NCI-H1436 treated with DMSO at 0.1 percent for 48 hours (cell line): ENCODE results near the gene ADAMTS9.

Experiments used
- DNase-seq: peaks from one replicate; lab custom pipeline; 2025; lab: John Stamatoyannopoulos, UW

ADAMTS9 gene

GRCh38 chr3:64686446-64686908, 1.3 kb downstream of the ADAMTS9 start:
- DNase-seq = no peak

GRCh38 chr3:64685800-64686445, 1.9 kb downstream of the ADAMTS9 start:
- DNase-seq = no peak

- DNase-seq = no peak
Observed at GRCh38 chr3:64685331-64685799, 2.4 kb downstream of the ADAMTS9 start.

GRCh38 chr3:64684715-64685261, 3.0 kb downstream of the ADAMTS9 start:
- no peak for DNase-seq

DNA sequence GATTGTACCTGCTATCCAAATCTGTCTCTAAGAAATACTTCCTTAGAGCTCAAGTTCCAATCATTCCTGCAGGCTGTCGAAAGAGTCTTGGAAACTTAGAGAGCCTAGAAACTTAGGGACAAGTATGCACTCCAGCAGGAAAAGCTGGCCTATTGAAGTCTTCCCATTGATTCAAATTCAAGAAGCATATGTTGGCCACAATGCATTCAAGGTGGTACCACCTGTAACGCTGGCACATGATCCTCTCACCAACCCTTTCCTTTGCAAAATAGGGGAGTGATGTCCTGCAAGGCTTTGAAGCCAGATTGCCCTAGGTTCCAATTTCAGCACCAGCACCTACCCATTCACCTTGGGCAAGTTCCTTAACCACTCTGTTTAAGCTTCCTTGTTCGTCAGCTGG, 6.0 kb downstream of the ADAMTS9 start:
- no peak for DNase-seq

DNA sequence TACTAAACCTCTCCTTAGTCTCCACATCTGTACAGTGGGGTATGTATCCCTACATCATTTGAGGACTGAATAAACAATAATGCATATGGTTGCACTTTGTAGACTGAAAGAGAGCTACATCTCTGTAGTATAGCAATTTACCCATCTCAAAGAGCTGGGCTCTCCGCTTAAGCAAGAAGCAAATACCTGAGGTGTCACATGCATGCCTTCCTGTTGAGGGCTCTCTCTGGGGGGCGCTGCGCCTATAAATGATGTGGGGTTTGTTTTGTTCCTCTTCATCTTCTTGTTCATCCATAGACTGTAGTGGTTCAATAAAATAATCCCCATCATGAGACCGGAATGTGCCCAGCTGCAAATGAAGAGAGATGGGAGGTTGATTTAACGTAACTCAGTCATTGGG, 6.8 kb downstream of the ADAMTS9 start:
- DNase-seq = no peak

- DNase-seq = no peak
Observed at GRCh38 chr3:64680334-64680733, 7.5 kb downstream of the ADAMTS9 start.

GRCh38 chr3:64677961-64678716, 9.7 kb downstream of the ADAMTS9 start:
- no peak for DNase-seq

DNA sequence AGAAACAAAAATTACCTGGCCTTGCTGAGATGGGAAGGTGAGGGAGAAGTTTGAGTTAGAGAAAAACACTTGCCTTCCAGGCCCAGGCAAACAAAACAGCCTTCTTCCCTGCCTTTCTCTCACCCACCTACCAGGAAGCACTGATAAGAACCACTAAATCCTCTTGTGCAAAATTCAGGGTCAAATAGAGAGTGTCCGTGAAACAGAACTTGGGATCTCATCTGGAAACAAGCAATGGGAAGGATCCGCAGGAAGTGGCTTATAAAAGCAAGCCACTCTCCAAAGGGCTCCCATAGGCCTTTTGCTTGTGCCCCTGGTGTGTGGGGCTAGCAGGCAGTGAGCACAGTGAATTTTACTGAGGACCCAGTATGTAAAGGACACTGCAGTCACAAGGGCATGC, 11.0 kb downstream of the ADAMTS9 start:
- no peak for DNase-seq

DNA sequence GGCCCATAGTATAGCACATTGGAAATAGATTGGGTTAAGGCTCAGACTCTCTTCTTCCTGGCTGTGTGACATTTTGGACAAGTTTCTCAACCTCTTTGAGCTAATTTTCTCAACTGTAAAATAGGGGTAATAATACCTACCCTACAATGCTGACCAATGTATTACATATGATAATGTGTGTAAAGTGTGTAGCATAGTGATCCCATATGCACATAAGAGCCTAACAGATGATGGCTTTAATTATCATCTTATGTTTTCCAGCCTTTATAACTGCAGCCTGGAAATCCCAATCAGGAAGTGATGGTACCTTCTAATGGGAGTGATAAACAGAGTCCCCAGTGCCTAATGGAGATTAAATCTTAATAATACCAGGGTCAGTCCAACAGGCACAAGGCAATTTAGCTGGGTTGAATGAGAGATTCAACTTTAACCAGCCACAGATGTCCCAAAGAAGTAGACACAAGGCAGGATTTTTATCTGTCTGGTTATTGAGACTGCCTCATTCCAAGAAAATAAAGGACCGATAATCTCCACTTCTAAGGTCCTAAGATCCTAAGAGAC, 12.0 kb downstream of the ADAMTS9 start:
- DNase-seq = no peak

DNA sequence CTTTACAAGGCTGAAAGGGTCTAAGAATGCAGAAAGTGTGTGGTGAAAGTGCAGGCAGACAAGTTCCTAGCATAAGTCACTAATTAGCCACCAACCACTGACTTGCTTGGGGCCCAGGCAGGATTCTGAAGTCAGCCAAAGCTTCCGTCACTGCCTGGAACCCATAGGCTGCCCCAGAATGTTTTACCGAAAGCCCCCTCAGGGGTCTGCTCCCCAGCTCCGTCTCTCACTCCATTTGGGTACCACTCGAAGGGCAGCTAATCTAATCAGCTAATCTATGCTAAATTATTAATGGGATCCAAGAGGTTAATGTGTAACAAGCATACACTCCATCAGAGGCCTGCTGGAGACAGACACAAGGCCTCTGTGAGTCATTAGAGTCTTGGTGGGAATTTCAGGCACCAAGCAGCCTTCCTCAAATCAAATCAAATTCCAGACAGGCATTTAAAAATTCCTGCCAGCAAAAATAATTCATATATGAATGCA, 13.2 kb downstream of the ADAMTS9 start:
- DNase-seq = no peak

- no peak for DNase-seq
Observed at GRCh38 chr3:64673159-64673715, 14.6 kb downstream of the ADAMTS9 start.

GRCh38 chr3:64668582-64669510, 19.0 kb downstream of the ADAMTS9 start:
- no peak for DNase-seq

- no peak for DNase-seq
Observed at GRCh38 chr3:64667887-64668581, 19.8 kb downstream of the ADAMTS9 start.

DNA sequence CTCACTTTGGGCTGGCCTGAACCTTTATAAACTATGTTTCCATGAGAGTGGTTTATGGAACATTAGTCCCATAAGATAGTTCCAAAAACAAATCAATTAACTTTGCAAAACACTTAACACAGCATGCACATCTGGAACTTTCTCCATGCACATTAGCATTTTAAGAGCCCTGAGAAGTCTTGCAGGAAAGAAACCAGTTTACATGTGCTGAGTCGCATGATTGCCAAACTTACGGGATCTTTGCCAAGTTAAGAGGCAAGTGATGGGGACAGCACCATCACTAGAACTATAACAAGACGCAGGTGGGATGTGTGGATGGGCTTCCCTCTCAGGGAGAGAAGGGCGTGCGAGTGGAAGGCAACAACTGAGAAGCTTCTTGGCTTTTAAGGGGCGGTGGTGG, 20.7 kb downstream of the ADAMTS9 start:
- no peak for DNase-seq

DNA sequence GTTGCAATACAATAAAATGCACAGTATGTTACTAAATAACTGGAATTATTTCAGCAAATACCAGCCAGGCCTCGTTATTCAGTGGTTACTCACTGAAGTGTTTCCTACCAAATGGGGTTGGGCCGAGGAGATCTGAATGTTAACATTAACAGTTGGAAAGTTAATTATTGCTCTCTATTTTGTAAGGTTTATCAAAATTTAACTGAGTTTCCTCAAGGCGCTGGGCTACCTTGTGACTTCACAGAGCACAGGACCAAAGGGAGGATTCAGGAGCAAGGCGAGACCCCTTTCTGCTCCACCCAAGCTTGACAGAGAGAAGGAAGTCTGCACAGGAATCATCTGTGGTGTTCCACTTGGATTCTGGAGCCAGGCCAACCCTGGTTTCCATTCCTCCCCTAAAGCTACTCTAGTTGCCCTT, 21.6 kb downstream of the ADAMTS9 start:
- DNase-seq = no peak

- no peak for DNase-seq
Observed at GRCh38 chr3:64664397-64664796, 23.4 kb downstream of the ADAMTS9 start.

DNA sequence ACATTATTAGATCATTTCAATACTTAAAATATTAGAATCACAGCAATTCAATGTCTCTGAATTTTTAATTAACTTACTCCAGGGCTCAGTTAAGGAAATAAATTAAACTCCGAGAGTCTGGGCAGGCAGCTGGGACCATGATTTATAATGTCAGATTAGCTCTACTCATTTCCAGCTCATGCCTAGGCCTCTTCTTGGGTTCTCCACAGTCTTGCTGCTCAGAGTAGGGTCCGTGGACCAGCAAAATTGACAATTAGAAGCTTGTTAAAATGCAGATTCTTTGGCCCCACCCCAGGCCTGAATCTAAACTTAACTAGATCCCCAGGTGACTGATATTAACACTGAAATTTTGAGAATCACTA, 28.2 kb downstream of the ADAMTS9 start:
- no peak for DNase-seq

DNA sequence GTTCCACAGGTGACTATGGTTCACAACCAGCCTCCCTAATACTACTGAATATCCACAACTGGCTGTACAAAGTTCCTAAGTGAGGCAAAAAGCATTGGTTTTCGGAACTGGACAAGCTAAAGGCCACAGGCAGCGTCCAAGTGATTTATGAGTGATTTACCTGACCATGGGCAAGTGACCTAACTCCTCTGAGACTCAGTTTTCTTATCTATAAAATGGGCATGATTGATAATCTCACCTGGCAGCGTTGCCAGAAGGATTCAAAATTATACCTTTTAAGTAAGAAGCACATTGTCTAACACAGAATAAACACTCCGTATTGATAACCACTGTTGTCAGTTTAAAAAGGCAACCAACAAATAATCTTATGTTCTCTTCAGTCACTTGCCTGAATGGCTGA, 29.8 kb downstream of the ADAMTS9 start:
- DNase-seq = no peak

DNA sequence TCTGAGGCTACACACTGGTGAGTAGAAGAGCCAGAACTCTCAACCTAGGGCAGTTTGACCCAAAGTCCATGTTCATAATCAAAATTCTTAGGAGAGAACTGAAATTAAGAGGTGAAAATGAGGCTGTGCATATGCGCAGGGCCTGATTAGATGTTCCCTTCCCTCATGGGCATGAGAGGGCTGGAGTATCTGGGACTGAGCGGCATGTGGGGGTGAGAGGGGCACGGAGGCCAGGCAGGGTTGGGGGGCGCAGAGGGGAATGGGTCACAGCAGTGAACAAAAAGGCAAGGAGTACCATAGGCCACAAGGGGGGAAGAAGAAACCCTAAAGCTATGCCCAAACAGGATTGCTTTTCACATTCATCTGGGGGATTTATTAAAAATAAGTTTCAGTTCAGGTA, 31.3 kb downstream of the ADAMTS9 start:
- DNase-seq = no peak

GRCh38 chr3:64655160-64655559, 32.6 kb downstream of the ADAMTS9 start:
- DNase-seq = no peak
